ENCODE results near the gene MAP3K1.

Gene MAP3K1

GRCh38 chr5:56849671-56850070, 34.3 kb downstream of the MAP3K1 start:
- no peak for DNase-seq (ENCODE audit: low spot score)

- no peak for DNase-seq (ENCODE audit: low spot score)
Observed at GRCh38 chr5:56850423-56850822, 35.1 kb downstream of the MAP3K1 start.

GRCh38 chr5:56851258-56851941, 36.1 kb downstream of the MAP3K1 start:
- no peak for DNase-seq (ENCODE audit: low spot score)

- no peak for DNase-seq (ENCODE audit: low spot score)
Observed at GRCh38 chr5:56852228-56853000, 37.1 kb downstream of the MAP3K1 start.

- no peak for DNase-seq (ENCODE audit: low spot score)
Observed at GRCh38 chr5:56853698-56854097, 38.3 kb downstream of the MAP3K1 start.

- no peak for DNase-seq (ENCODE audit: low spot score)
Observed at GRCh38 chr5:56854920-56855319, 39.6 kb downstream of the MAP3K1 start.

- DNase-seq (ENCODE audit: low spot score) = no peak
Observed at GRCh38 chr5:56856541-56857178, 41.3 kb downstream of the MAP3K1 start.

- no peak for DNase-seq (ENCODE audit: low spot score)
Observed at GRCh38 chr5:56858777-56859442, 43.6 kb downstream of the MAP3K1 start.

GRCh38 chr5:56861893-56862485, 46.6 kb downstream of the MAP3K1 start:
- DNase-seq (ENCODE audit: low spot score) = no peak

GRCh38 chr5:56862909-56863308, 47.6 kb downstream of the MAP3K1 start:
- DNase-seq (ENCODE audit: low spot score) = no peak

GRCh38 chr5:56871777-56872176, 56.4 kb downstream of the MAP3K1 start:
- no peak for DNase-seq (ENCODE audit: low spot score)

- no peak for DNase-seq (ENCODE audit: low spot score)
Observed at GRCh38 chr5:56873056-56873455, 57.7 kb downstream of the MAP3K1 start.

- no peak for DNase-seq (ENCODE audit: low spot score)
Observed at GRCh38 chr5:56876327-56876726, 61.0 kb downstream of the MAP3K1 start.

GRCh38 chr5:56881571-56881970, 66.2 kb downstream of the MAP3K1 start:
- DNase-seq (ENCODE audit: low spot score) = no peak

GRCh38 chr5:56893251-56893951, 78.1 kb downstream of the MAP3K1 start:
- no peak for DNase-seq (ENCODE audit: low spot score)

GRCh38 chr5:56896763-56897162, 81.4 kb downstream of the MAP3K1 start:
- DNase-seq (ENCODE audit: low spot score) = no peak

- DNase-seq (ENCODE audit: low spot score) = no peak
Observed at GRCh38 chr5:56898213-56898612, 82.9 kb downstream of the MAP3K1 start.

GRCh38 chr5:56900395-56900794, 85.0 kb downstream of the MAP3K1 start:
- DNase-seq (ENCODE audit: low spot score) = no peak

- peak; percentile 48 for DNase-seq (ENCODE audit: low spot score)
Observed at GRCh38 chr5:56900858-56901578, 85.7 kb downstream of the MAP3K1 start.

GRCh38 chr5:56908942-56909293, 93.6 kb downstream of the MAP3K1 start:
- DNase-seq (ENCODE audit: low spot score) = no peak

Measured in globus pallidus (tissue), 1 donor.